ENCODE results near the gene ENDOV.

Gene ENDOV

GRCh38 chr17:80453126-80453997 lies 38.4 kb downstream of the ENDOV start:
- no peak for FAIRE-seq

DNA sequence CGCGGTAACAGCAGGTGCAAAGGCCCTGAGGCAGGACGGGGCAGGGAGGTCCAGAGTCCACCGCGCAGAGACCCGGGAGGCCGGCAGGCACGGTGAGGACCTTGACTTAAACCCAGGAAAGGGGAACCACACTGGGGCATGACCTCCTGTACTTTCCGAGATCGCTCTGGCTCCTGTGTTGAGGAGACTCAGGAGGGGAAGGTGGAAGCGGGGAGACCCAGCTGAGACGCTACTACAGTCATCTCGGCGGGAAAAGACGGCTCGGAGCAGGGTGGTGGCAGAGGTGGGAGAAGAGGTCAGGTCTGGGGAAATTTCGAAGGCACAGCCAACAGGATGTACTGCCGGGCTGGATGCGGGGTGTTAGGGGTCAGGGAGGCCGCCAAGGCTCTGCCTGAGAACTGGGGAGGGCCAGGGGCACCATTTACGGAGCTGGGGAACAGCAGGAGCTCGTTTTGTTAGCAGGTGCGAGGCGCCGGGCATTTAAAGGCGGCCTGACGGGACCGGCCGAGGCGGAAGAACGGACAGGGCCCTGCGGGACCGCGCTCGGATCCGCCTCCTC lies 39.1 kb downstream of the ENDOV start:
- FAIRE-seq, result no peak

DNA sequence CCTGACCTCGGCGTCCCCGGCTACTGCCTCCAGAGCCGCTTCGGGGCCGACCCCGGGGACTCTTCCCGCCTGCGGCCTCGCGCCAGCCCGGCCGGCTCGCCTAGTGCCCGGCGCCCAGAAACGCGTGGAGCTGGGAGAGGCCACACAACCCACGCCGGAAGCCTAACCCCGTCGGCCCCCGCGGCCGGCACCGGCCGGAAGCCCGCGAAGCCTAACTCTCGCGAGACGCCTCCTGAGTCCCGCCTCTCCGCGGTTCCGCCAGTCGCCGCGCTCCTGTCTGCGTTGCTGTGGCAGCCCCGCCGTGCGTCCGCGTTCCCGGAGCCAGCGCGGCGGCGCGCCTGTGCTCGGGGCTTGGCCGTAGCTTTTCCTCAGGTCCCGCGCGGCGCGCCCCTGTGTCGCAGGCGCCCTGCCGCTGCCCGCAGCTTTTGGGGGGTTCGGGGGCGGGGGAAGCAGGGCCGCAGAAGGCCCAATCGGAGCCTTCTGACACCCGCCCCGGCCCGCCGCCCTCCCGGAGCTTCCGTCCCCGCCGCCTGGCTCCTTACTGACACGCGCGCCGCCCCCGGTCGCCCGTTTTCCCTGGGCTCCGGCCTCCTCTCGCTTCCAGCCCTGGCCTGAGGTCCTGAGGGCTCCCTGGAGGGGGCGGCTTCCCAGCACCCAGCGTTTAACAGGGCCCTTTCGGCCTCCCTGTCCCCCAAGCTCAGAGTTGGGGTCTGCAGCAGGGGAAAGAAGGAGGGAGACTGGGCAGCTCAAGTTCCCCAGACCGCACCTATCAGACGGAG lies 39.8 kb downstream of the ENDOV start:
- FAIRE-seq, result no peak

DNA sequence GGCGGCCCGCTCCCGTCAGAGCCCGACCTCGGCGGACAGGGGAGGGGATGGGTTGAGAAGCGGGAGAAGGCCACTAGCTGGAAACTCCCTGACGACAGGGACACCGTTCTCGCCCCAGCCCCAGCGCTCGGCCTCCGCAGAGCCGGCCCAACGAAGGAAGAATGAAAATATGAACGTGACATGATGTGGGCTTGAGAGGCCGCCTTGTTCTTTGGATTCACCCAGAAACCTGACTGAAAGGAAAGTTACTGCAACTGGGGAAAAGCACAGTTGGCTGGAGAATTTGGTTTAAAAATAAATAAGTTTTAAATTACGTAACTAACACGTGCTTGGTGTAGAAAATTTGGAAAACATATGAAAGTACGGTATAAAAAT lies 40.4 kb downstream of the ENDOV start:
- no peak for FAIRE-seq

GRCh38 chr17:80455784-80456183 lies 40.8 kb downstream of the ENDOV start:
- FAIRE-seq, result no peak

DNA sequence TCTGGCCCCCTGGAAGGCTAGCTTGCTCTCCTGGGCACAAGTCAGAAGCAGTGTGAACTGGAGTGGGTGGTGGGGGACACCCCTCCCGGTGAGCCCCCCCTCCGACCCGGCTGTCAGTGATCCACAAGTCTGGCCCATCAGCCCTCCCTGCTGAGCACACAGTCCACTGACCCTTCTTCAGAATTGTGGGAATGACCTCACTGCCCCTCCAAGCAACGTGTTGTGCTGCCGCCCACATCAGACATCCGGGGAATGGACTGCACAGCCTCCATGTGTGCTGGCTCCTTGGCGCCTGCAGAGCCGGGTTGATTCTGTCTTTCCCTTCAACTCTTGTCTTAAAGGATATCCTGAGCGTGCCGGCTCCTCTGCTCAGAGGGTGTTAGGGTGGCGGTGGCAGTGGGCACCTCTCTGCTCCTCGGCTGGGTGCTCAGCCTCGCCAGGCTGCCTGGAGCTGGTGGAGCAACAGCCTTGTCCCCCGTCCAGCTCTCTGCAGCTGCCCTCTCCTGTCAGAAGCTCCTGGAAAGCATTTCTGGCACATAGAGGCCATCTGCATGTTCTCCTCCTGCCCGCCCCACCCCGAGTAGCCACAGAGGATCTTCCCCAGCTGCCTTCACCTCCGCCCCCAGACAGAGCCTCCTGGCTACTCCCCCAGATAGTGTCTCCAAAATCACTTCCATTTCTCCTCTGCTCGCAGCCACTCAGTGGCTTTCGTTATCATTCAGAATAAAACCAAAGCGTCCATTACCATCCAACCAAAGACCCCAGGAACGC lies 41.7 kb downstream of the ENDOV start:
- FAIRE-seq, result no peak

DNA sequence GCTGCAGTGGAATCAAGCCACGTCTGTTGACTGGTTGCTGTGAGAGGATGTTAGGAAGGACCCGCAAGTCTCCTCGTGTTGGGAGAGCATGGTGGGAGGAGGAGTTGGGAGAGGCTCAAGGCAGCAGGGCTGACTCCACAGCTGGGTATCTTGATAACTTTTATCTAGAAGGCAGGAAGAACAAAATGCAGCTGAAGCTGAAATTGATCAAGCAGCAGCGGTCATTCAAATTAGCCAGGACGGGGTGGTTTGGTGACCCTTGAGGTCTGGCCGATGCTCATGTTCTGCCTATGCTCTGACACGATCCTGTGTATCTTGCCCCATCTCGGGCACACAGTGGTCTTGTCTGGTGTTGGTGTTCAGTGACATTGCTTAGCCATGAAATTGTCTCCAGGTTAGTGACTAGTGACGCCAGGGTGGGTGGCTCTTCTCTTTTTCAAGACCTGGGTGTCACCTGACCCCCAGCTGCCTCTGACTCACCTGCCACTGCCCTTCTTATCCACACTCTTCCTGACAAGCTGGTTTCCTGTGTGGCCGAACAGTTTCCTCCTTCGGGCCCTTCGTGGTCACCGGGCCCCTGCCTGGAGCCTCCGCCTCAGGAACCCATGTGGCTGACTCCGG lies 42.4 kb downstream of the ENDOV start:
- no peak for FAIRE-seq

GRCh38 chr17:80458016-80458415 lies 43.0 kb downstream of the ENDOV start:
- no peak for FAIRE-seq

- FAIRE-seq, result no peak
Observed at GRCh38 chr17:80459234-80459633, 44.3 kb downstream of the ENDOV start.

DNA sequence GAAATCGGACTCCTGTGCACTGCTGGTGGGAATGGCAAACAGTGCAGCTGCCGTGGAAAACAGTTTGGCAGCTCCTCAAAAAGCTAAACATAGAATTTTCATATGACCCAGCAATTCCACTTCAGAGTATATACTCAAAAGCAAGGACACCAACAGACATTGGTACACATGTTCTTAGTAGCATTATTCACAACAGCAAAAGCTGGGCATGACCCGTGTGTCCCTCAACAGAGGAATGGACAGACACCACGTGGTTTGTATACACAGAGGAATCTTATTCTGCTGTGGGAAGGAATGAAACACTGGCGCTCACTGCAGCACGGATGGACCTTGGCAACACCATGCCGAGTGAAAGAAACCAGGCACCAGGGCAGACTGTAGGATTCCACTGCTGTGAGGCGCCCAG lies 45.5 kb downstream of the ENDOV start:
- FAIRE-seq, result no peak

DNA sequence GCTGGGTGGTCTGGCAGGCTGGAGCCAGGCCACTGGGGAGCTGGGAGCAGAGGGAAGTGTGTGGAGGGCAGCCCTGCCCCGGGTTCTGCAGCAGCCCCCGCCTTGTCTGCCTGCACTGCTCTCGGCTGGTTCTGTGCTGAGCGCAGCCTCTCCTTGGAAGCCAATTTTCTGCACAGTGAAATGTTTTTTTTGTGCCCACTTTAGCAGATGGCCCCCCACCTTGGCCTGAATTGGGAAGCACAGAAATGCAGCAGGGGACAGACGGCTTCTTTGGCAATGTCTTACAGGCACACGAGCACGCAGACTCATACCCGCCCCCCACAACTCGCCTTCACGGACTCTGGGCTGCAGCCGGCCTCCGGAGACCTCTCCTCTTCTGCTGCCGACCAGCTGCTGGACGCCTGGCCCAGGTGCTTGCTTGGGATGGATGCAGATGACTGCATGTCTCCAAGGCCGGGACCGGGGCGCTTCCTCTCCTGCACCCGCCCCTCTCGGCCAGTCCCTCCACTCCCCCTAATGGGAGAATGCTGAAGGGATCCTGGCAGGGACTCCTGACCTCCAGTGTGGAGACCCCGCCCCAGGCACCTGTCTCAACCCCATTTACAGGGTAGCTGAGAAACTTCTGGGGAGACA lies 46.7 kb downstream of the ENDOV start:
- no peak for FAIRE-seq

DNA sequence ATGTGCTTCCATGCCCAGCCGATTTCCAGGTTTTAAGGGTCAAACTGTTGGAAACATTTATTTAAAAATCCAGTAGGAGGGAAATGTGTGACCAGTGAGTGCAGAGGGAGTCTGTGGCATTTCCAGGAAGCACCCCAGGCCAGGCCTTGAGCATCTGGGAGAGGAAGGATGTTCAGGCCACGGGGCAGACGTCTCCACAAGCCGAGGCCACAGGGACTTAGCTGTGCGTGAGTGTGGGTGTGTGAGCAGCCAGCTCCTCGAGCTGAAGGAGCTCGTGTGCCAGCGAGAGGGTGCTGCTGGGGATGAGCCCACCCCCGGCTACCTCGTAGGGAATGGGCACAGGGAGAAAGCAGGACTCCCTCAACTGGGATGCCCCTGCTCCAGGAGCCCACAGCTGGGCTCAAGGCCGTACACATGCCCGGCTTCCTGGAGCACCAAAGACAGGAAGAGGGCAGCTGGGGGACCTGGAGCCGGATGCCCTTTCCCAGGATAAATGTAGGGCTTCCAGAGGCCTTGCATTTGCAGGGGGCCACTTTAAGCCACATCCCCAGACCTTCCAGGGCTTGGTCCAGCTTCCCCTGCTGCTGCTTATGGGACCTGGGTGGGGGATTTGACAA lies 48.9 kb downstream of the ENDOV start:
- FAIRE-seq, result no peak

- FAIRE-seq, result no peak
Observed at GRCh38 chr17:80464486-80464885, 49.5 kb downstream of the ENDOV start.

- FAIRE-seq, result no peak
Observed at GRCh38 chr17:80465327-80465974, 50.5 kb downstream of the ENDOV start.

GRCh38 chr17:80466188-80466705 lies 51.3 kb downstream of the ENDOV start:
- FAIRE-seq, result no peak

DNA sequence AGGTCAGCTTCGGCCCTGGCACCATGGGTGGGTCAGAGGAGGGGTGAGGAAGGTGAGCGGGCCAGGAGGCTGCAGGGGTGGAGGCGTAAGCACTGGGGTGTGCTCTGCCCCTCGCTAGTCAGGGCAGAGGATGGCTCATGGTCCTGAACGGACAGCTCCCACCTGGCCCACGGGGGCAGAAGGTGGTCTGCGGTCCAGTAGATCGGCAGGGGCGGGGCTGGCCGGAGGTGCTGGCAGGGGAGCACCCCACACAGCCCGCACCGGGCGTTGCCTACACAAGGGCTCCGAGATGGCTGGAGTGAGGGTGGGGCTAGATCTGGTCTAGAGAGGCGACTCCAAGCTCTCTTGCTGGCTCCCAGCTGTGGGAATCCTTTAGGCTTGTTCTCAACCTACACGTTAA lies 53.3 kb downstream of the ENDOV start:
- no peak for FAIRE-seq

DNA sequence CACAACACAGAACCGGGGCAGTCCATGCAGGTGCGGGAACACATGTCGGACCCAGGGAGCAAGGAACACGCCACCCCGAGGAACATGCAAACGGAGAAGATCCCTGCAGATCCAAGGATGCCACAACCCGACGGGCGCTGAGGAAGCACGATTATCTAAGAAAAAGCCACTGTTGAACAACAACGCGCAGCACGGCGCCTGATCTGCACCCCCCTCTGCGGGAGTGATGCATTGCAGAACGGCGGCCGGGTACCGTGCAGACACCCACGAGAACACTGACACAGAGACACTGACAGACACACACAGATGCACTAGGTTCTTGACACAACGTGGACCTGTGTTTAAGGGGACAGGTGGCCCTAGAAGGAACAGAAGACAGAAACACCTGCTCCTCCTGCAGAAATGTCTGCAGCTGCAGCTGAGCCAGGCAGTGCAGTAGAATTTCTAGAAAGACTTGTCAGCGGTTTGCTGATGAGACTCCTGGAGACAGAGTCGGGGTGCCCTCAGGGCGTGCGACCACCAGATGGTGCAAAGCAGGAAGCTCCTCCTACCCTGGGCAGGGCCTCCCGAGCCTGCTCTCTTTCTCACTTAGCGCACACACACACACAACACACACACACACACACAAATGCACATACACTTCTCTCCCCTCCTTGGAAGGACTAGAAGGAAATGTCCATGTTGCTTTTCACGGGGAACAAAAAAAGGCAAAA lies 54.0 kb downstream of the ENDOV start:
- FAIRE-seq, result no peak

GRCh38 chr17:80469667-80470066 lies 54.7 kb downstream of the ENDOV start:
- FAIRE-seq, result no peak

DNA sequence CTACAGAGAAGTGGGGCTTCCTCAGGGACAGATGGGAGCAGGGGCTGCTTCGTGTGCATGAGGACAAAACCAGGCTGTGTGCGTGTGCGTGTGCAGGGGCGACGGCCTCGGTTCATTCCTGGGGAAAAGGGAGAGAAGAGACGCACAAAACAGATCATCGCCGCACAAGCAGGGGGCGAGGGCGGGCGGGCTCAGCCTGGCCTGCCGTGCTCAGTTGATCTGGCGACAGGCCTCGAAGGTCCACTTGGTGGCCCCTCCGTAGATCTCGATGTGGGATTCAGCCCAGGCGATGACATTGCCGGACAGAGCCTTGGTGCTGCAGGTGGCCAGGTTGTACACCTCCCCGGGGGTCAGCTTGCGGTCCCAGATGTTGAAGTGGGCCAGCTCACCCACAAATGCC lies 55.6 kb downstream of the ENDOV start:
- FAIRE-seq, result no peak

- no peak for FAIRE-seq
Observed at GRCh38 chr17:80471922-80472321, 57.0 kb downstream of the ENDOV start.
